Neural cell (in vitro differentiated cells): Measurements from ENCODE around the gene ADAMTS2. TPM values are rescaled to one million over a fixed set of nuclear protein-coding genes. Genes with fewer than 3 reads are reported as not detected.

Experiments used
- H2AFZ ChIP-seq: fragments of 200-600, 300-800 bp; sonication (generic), shearing (Covaris generic); 2 replicates; pipeline ENCODE4 v1.6.0; 2014; ENCODE audit warnings: low read depth, mild to moderate bottlenecking, antibody characterized with exemption, low read length, moderate library complexity
- H3F3A ChIP-seq: fragments of 200-600 bp; shearing (Covaris generic); 2 replicates; pipeline ENCODE4 v1.6.1; 2016; ENCODE audit warnings: mild to moderate bottlenecking, moderate library complexity, mixed read lengths, antibody characterized with exemption, low read length; ENCODE audit not compliant: insufficient read depth, poor library complexity, severe bottlenecking
- H3K27ac ChIP-seq: fragments of 200-600, 300-800 bp; sonication (generic), shearing (Covaris generic); 2 replicates; pipeline ENCODE4 v1.5.1; 2014; ENCODE audit warnings: mild to moderate bottlenecking, low read length, moderate library complexity
- H3K27me3 ChIP-seq: fragments of 300-800, 200-600 bp; sonication (generic), shearing (Covaris generic); 2 replicates; pipeline ENCODE4 v1.6.0; 2014; ENCODE audit warnings: mild to moderate bottlenecking, low read depth, low read length, moderate library complexity; ENCODE audit not compliant: insufficient read depth
- H3K36me3 ChIP-seq: fragments of 300-800, 200-600 bp; sonication (generic), shearing (Covaris generic); 2 replicates; pipeline ENCODE4 v1.5.1; 2014; ENCODE audit warnings: mild to moderate bottlenecking, antibody characterized with exemption, low read length, moderate library complexity; ENCODE audit not compliant: insufficient read depth
- H3K4me2 ChIP-seq: fragments of 300-800, 200-600 bp; sonication (generic), shearing (Covaris generic); 2 replicates; pipeline ENCODE4 v1.6.0; 2014; ENCODE audit warnings: mild to moderate bottlenecking, low read length
- H3K4me3 ChIP-seq: fragments of 300-800, 200-600 bp; sonication (generic), shearing (Covaris generic); 2 replicates; pipeline ENCODE4 v1.5.1; 2014; ENCODE audit warnings: mild to moderate bottlenecking, low read length, moderate library complexity
- H3K79me2 ChIP-seq: fragments of 200-600 bp; shearing (Covaris generic); replicated peaks from 2 replicates; pipeline ENCODE4 v1.6.0; 2014; ENCODE audit warnings: mild to moderate bottlenecking, low read length, moderate library complexity; ENCODE audit not compliant: insufficient read depth
- H3K9ac ChIP-seq: fragments of 300-800, 200-600 bp; sonication (generic), shearing (Covaris generic); 2 replicates; pipeline ENCODE4 v1.6.1; 2016; ENCODE audit warnings: mild to moderate bottlenecking, low read length, mixed read lengths
- H3K9me2 ChIP-seq: fragments of 200-600 bp; shearing (Covaris generic); 2 replicates; pipeline ENCODE4 v1.6.1; 2016; ENCODE audit warnings: mild to moderate bottlenecking, low read length, mixed read lengths; ENCODE audit not compliant: insufficient read depth
- H3K9me3 ChIP-seq: fragments of 200-600, 300-800 bp; sonication (generic), shearing (Covaris generic); 2 replicates; pipeline ENCODE4 v1.6.1; 2016; ENCODE audit warnings: mild to moderate bottlenecking, mixed run types, low read length, moderate library complexity, mixed read lengths
- H4K20me1 ChIP-seq: fragments of 200-600 bp; shearing (Covaris generic); 2 replicates; pipeline ENCODE4 v1.6.1; 2016; ENCODE audit warnings: mild to moderate bottlenecking, mixed run types; ENCODE audit not compliant: insufficient read depth
- EP300 ChIP-seq: fragments of 450-650 bp; conservative IDR thresholded peaks from 2 replicates; pipeline ENCODE4 v1.6.1; 2014; ENCODE audit warnings: antibody characterized with exemption, mild to moderate bottlenecking, moderate library complexity; ENCODE audit not compliant: poor library complexity, severe bottlenecking
- EZH2 ChIP-seq: fragments of 200-600, 300-800 bp; shearing (Covaris generic), sonication (generic); IDR thresholded peaks from 2 replicates; pipeline ENCODE4 v1.6.1; 2014; ENCODE audit warnings: antibody characterized with exemption, low read length, borderline replicate concordance, mild to moderate bottlenecking; ENCODE audit not compliant: insufficient read depth, poor library complexity, severe bottlenecking
- MXI1 ChIP-seq: fragments of 450-650 bp; conservative IDR thresholded peaks from 2 replicates; pipeline ENCODE4 v1.6.1; 2014; ENCODE audit warnings: antibody characterized with exemption, mild to moderate bottlenecking; ENCODE audit not compliant: poor library complexity, severe bottlenecking
- POLR2AphosphoS5 ChIP-seq: IDR thresholded peaks from 2 replicates; pipeline ENCODE4 v1.6.1; 2012
- RAD21 ChIP-seq: fragments of 450-650 bp; conservative IDR thresholded peaks from 2 replicates; pipeline ENCODE4 v1.6.1; 2014; ENCODE audit warnings: antibody characterized with exemption, mild to moderate bottlenecking, moderate library complexity
- SMC3 ChIP-seq: fragments of 450-650 bp; conservative IDR thresholded peaks from 2 replicates; pipeline ENCODE4 v1.6.1; 2014; ENCODE audit warnings: antibody characterized with exemption, mild to moderate bottlenecking, moderate library complexity; ENCODE audit not compliant: poor library complexity
- TAF1 ChIP-seq: IDR thresholded peaks from 2 replicates; pipeline ENCODE4 v1.6.1; 2012; ENCODE audit warnings: low read depth
- polyA plus RNA-seq: library from polyadenylated mRNA; depleted of rRNA; stranded (reverse); fragments of >200 nt; gene quantifications from 2 replicates; pipeline ENCODE4 v1.2.3, GENCODE V29; 2014
- TF ChIP-seq, protein P1 (sequence below): fragments of 450-650 bp; IDR thresholded peaks from 2 replicates; pipeline ENCODE4 v1.5.1; 2014; ENCODE audit warnings: antibody characterized with exemption, mild to moderate bottlenecking, moderate library complexity; ENCODE audit not compliant: poor library complexity, severe bottlenecking
- TF ChIP-seq, protein P2 (sequence below): IDR thresholded peaks from 2 replicates; pipeline ENCODE4 v1.6.1; 2012; ENCODE audit warnings: borderline replicate concordance

ADAMTS2 gene
- polyA plus RNA-seq, 1 donor from 2014 or later = 0.61 TPM

DNA sequence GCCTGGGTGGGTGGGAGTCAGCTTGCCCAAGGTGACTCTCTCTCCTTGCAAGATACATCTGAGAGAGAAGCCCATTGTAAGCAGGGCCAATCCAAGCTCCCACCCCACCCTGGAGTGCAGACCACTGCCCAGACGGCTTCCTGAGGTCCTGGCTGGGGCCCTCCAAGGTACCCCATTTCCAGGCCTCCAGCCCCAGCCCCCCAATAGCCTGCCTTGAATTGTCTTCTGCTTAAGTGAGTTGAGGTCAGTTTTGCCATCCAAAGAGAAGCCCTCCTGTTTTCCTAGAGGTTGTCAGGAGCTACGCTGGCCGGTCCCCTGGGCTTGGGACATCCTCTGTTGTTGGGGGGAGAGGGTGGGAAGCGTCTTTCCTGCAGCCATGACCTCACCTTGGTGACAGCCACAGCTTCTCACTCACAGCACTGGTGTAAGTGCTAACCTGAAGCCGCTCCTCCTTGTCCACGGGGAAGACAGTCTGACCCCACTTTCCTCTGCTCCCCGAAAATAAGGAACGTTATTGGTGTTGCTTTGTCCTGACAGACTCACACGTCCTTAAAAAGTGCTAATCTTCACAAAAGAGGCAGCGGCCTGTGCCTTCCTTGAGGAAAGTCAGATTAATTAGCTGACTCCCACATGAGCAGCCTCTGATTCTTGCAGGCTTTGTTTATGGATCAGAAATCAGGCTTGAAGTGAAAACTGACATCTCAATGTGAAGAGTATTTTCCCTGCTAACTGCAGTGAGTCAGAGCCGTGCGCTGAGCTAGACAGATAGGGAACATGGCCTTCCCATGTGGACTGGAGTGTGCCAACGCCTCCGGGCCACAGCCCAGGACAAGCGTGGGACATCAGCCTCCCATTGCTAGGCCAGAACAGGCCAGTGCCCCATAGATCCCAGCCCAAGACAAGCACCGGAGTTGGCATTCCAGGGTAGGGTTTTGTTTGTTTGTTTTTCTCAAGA lies 52.3 kb downstream of the ADAMTS2 start:
- Histone ChIP-seq H3K4me3 (no peak overlapping the region), H2AFZ (no peak overlapping the region), H3K27me3 (no peaks in the 10 kb centered on the region), H3F3A (no peaks in the 10 kb centered on the region), H3K36me3 (no peaks in the 10 kb centered on the region), H3K27ac (no peak overlapping the region), H4K20me1 (no peaks in the 10 kb centered on the region), H3K9me2 (no peaks in the 10 kb centered on the region), H3K9me3 (no peaks in the 10 kb centered on the region), H3K4me2 (no peak overlapping the region), H3K9ac (no peak overlapping the region), H3K79me2 (no peaks in the 10 kb centered on the region)
- no peak for TF ChIP-seq EP300
- TF ChIP-seq MXI1 = no peak
- TF ChIP-seq TAF1 = no peak
- TF ChIP-seq RAD21 = no peak
- TF ChIP-seq POLR2AphosphoS5 = no peak
- no peak for TF ChIP-seq EZH2
- TF ChIP-seq, protein P1, sequence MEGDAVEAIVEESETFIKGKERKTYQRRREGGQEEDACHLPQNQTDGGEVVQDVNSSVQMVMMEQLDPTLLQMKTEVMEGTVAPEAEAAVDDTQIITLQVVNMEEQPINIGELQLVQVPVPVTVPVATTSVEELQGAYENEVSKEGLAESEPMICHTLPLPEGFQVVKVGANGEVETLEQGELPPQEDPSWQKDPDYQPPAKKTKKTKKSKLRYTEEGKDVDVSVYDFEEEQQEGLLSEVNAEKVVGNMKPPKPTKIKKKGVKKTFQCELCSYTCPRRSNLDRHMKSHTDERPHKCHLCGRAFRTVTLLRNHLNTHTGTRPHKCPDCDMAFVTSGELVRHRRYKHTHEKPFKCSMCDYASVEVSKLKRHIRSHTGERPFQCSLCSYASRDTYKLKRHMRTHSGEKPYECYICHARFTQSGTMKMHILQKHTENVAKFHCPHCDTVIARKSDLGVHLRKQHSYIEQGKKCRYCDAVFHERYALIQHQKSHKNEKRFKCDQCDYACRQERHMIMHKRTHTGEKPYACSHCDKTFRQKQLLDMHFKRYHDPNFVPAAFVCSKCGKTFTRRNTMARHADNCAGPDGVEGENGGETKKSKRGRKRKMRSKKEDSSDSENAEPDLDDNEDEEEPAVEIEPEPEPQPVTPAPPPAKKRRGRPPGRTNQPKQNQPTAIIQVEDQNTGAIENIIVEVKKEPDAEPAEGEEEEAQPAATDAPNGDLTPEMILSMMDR = no peak
- TF ChIP-seq, protein P2, sequence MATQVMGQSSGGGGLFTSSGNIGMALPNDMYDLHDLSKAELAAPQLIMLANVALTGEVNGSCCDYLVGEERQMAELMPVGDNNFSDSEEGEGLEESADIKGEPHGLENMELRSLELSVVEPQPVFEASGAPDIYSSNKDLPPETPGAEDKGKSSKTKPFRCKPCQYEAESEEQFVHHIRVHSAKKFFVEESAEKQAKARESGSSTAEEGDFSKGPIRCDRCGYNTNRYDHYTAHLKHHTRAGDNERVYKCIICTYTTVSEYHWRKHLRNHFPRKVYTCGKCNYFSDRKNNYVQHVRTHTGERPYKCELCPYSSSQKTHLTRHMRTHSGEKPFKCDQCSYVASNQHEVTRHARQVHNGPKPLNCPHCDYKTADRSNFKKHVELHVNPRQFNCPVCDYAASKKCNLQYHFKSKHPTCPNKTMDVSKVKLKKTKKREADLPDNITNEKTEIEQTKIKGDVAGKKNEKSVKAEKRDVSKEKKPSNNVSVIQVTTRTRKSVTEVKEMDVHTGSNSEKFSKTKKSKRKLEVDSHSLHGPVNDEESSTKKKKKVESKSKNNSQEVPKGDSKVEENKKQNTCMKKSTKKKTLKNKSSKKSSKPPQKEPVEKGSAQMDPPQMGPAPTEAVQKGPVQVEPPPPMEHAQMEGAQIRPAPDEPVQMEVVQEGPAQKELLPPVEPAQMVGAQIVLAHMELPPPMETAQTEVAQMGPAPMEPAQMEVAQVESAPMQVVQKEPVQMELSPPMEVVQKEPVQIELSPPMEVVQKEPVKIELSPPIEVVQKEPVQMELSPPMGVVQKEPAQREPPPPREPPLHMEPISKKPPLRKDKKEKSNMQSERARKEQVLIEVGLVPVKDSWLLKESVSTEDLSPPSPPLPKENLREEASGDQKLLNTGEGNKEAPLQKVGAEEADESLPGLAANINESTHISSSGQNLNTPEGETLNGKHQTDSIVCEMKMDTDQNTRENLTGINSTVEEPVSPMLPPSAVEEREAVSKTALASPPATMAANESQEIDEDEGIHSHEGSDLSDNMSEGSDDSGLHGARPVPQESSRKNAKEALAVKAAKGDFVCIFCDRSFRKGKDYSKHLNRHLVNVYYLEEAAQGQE = no peak
- TF ChIP-seq SMC3 = no peak

DNA sequence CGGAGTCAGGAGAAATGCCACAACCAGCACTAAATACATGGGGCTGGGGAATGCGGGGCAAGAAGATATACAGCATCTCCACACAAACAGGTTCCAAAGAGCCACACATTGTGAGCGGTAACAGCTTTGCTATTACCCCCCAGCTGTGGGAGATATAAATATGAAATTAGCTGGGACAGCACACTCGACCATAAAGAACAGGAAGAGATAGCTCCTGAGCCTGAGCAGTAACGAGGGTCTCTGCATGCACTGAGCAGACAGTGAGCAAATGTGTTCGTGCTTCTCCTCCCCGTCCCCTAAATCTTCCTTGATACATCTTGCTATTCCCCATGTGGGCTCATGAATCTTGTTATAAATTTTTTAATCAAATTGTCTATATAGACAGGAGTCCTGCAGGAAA lies 53.1 kb downstream of the ADAMTS2 start:
- TF ChIP-seq POLR2AphosphoS5 = no peak
- TF ChIP-seq, protein P1 = no peak
- TF ChIP-seq EZH2 = no peak
- TF ChIP-seq MXI1 = no peak
- no peak for TF ChIP-seq SMC3
- no peak for TF ChIP-seq EP300
- no peak for TF ChIP-seq RAD21
- TF ChIP-seq, protein P2 = no peak
- Histone ChIP-seq H4K20me1 (no peaks in the 10 kb centered on the region), H2AFZ (no peak overlapping the region), H3K9ac (no peak overlapping the region), H3K4me3 (no peak overlapping the region), H3K9me3 (no peaks in the 10 kb centered on the region), H3K79me2 (no peaks in the 10 kb centered on the region), H3K4me2 (no peak overlapping the region), H3K27ac (no peak overlapping the region), H3K27me3 (no peaks in the 10 kb centered on the region), H3K9me2 (no peaks in the 10 kb centered on the region), H3F3A (no peaks in the 10 kb centered on the region), H3K36me3 (no peaks in the 10 kb centered on the region)
